KMS-11 (cell line): ENCODE results near the gene SORL1-AS1.

Experiments
- H2AFZ ChIP-seq: fragments of 200-600 bp; sonication (generic); 2 replicates; pipeline ENCODE4 v1.6.1; 2016; ENCODE audit warnings: antibody characterized with exemption, mixed run types, low read depth
- H3K27ac ChIP-seq: fragments of 200-600 bp; sonication (generic); 2 replicates; pipeline ENCODE4 v1.6.1; 2016; ENCODE audit warnings: mild to moderate bottlenecking, mixed run types
- H3K27me3 ChIP-seq: fragments of 200-600 bp; sonication (generic); 2 replicates; pipeline ENCODE4 v1.6.1; 2017; ENCODE audit warnings: mild to moderate bottlenecking, low read depth, mixed run types, moderate library complexity; ENCODE audit not compliant: insufficient read depth
- H3K36me3 ChIP-seq: fragments of 200-600 bp; sonication (generic); 2 replicates; pipeline ENCODE4 v1.6.1; 2017; ENCODE audit warnings: mild to moderate bottlenecking, mixed run types; ENCODE audit not compliant: insufficient read depth
- H3K4me1 ChIP-seq: fragments of 200-600 bp; sonication (generic); 2 replicates; pipeline ENCODE4 v1.6.1; 2016; ENCODE audit warnings: mild to moderate bottlenecking, low read depth, mixed run types; ENCODE audit not compliant: poor library complexity, severe bottlenecking
- H3K4me2 ChIP-seq: fragments of 200-600 bp; sonication (generic); 2 replicates; pipeline ENCODE4 v1.7.0; 2016; ENCODE audit warnings: mild to moderate bottlenecking, mixed run types
- H3K4me3 ChIP-seq: fragments of 200-600 bp; sonication (generic); IDR thresholded peaks from 2 replicates; pipeline ENCODE4 v1.6.1; 2017; ENCODE audit warnings: low read depth, low read length, mixed read lengths; ENCODE audit not compliant: insufficient read depth
- H3K79me2 ChIP-seq: fragments of 200-600 bp; sonication (generic); 2 replicates; pipeline ENCODE4 v1.6.1; 2016; ENCODE audit warnings: low read depth, mixed run types; ENCODE audit not compliant: insufficient read depth
- H3K9ac ChIP-seq: fragments of 200-600 bp; sonication (generic); 2 replicates; pipeline ENCODE4 v1.6.1; 2016; ENCODE audit warnings: mild to moderate bottlenecking, mixed run types
- H4K20me1 ChIP-seq: fragments of 200-600 bp; sonication (generic); 2 replicates; pipeline ENCODE4 v1.6.1; 2016; ENCODE audit warnings: mild to moderate bottlenecking, mixed run types; ENCODE audit not compliant: insufficient read depth
- CTCF ChIP-seq: fragments of 200-600 bp; sonication (generic); conservative IDR thresholded peaks from 2 replicates; pipeline ENCODE4 v1.6.1; 2017; ENCODE audit warnings: low read depth, mild to moderate bottlenecking, antibody characterized with exemption, low read length, moderate library complexity, mixed read lengths

The SORL1-AS1 gene

GRCh38 chr11:121459413-121460017 lies 6.7 kb upstream of the SORL1-AS1 start:
- Histone ChIP-seq H3K27ac (no peak overlapping the region), H3K4me2 (no peak overlapping the region), H2AFZ (no peak overlapping the region), H4K20me1 (no peaks in the 10 kb centered on the region), H3K4me3 (no peak overlapping the region), H3K9ac (no peak overlapping the region), H3K27me3 (no peaks in the 10 kb centered on the region), H3K79me2 (no peaks in the 10 kb centered on the region), H3K4me1 (no peaks in the 10 kb centered on the region), H3K36me3 (no peaks in the 10 kb centered on the region)
- TF ChIP-seq CTCF = no peak

- no peaks in the 10 kb centered on the region for H3K79me2 ChIP-seq
- TF ChIP-seq CTCF = no peak
- no peaks in the 10 kb centered on the region for H3K27me3 ChIP-seq
- no peaks in the 10 kb centered on the region for H4K20me1 ChIP-seq
- H3K36me3 ChIP-seq = no peaks in the 10 kb centered on the region
- H3K27ac ChIP-seq = no peak overlapping the region
- no peak overlapping the region for H3K4me3 ChIP-seq
- H3K9ac ChIP-seq = no peak overlapping the region
- no peak overlapping the region for H3K4me2 ChIP-seq
- no peaks in the 10 kb centered on the region for H3K4me1 ChIP-seq
- H2AFZ ChIP-seq = no peak overlapping the region
These were observed 5.8 kb upstream of the SORL1-AS1 start for GRCh38 chr11:121458551-121458950.

GRCh38 chr11:121456816-121457431 lies 4.2 kb upstream of the SORL1-AS1 start:
- H3K9ac ChIP-seq = no peak overlapping the region
- no peak overlapping the region for H3K4me2 ChIP-seq
- TF ChIP-seq CTCF = no peak
- H4K20me1 ChIP-seq = no peaks in the 10 kb centered on the region
- H3K36me3 ChIP-seq = no peaks in the 10 kb centered on the region
- no peaks in the 10 kb centered on the region for H3K27me3 ChIP-seq
- peaks cover 4% of the 10 kb centered on the region for H3K4me1 ChIP-seq
- no peak overlapping the region for H3K27ac ChIP-seq
- no peak overlapping the region for H3K4me3 ChIP-seq
- no peak overlapping the region for H2AFZ ChIP-seq
- H3K79me2 ChIP-seq = no peaks in the 10 kb centered on the region

- no peaks in the 10 kb centered on the region for H3K79me2 ChIP-seq
- H3K27ac ChIP-seq = no peak overlapping the region
- H2AFZ ChIP-seq = no peak overlapping the region
- no peaks in the 10 kb centered on the region for H3K27me3 ChIP-seq
- H3K9ac ChIP-seq = no peak overlapping the region
- H3K4me3 ChIP-seq = no peak overlapping the region
- H4K20me1 ChIP-seq = no peaks in the 10 kb centered on the region
- peaks cover 4% of the 10 kb centered on the region for H3K4me1 ChIP-seq
- TF ChIP-seq CTCF = no peak
- no peak overlapping the region for H3K4me2 ChIP-seq
- H3K36me3 ChIP-seq = no peaks in the 10 kb centered on the region
These were observed 3.4 kb upstream of the SORL1-AS1 start for GRCh38 chr11:121456151-121456550.
